HepG2 (cell line): ENCODE results near the gene TSPAN18.

Source experiments
- ATF7 ChIP-seq, 2 experiments: fragments of 450-650 bp in 1 of 2; sonication (generic) in 1 of 2; formaldehyde crosslinking in 1 of 2; IDR thresholded peaks; 2 replicates each; pipeline versions ENCODE4 v1.4.0 to v1.6.1; 2016 to 2020; ENCODE audit warnings: antibody characterized with exemption in 1 of 2, mild to moderate bottlenecking in 1 of 2, missing genetic modification reagents in 1 of 2
- CBX1 ChIP-seq: IDR thresholded peaks from one replicate; pipeline ENCODE4 v1.6.1; 2016; ENCODE audit warnings: antibody characterized with exemption, low read depth
- CREM ChIP-seq, 2 experiments: sonication (generic) in 1 of 2; formaldehyde crosslinking in 1 of 2; IDR thresholded peaks; 2 replicates each; pipeline versions ENCODE4 v1.4.0 to v1.6.1; 2016 to 2020; ENCODE audit warnings: antibody characterized with exemption in 1 of 2, mild to moderate bottlenecking in 1 of 2, missing genetic modification reagents in 1 of 2
- ELF4 ChIP-seq: sonication (generic); formaldehyde crosslinking; IDR thresholded peaks from 2 replicates; pipeline ENCODE4 v1.5.0; 2020; ENCODE audit warnings: missing genetic modification reagents, mild to moderate bottlenecking, moderate library complexity, borderline replicate concordance
- POLR2A ChIP-seq, 2 experiments: IDR thresholded peaks; 2 replicates each; pipeline ENCODE4 v1.6.1; 2011; ENCODE audit warnings: low read depth in 2 of 2, low read length in 2 of 2, mild to moderate bottlenecking in 1 of 2, moderate library complexity in 1 of 2; ENCODE audit not compliant: insufficient read depth in 1 of 2
- RORA ChIP-seq: sonication (generic); formaldehyde crosslinking; IDR thresholded peaks from 2 replicates; pipeline ENCODE4 v1.5.0; 2020; ENCODE audit warnings: mild to moderate bottlenecking, missing genetic modification reagents, moderate library complexity
- SRF ChIP-seq: IDR thresholded peaks from 2 replicates; pipeline ENCODE4 v1.6.1; 2011; ENCODE audit warnings: mild to moderate bottlenecking, low read depth, low read length, moderate library complexity
- TCF7L2 ChIP-seq: IDR thresholded peaks from 2 replicates; pipeline ENCODE4 v1.6.1; 2011; ENCODE audit warnings: mild to moderate bottlenecking, low read depth, low read length, moderate library complexity
- ZFP36L2 ChIP-seq: sonication (generic); formaldehyde crosslinking; IDR thresholded peaks from 2 replicates; pipeline ENCODE4 v1.4.0; 2020; ENCODE audit warnings: missing genetic modification reagents
- ZNF382 ChIP-seq: sonication (generic); formaldehyde crosslinking; IDR thresholded peaks from 2 replicates; pipeline ENCODE4 v1.5.0; 2020; ENCODE audit warnings: missing genetic modification reagents, mild to moderate bottlenecking, borderline replicate concordance
- TF ChIP-seq, protein P1 (sequence below): sonication (generic); formaldehyde crosslinking; IDR thresholded peaks from 2 replicates; pipeline ENCODE4 v1.4.0; 2020; ENCODE audit warnings: missing genetic modification reagents, mild to moderate bottlenecking, borderline replicate concordance
- TF ChIP-seq, protein P2 (sequence below): sonication (generic); formaldehyde crosslinking; IDR thresholded peaks from 2 replicates; pipeline ENCODE4 v1.4.0; 2020; ENCODE audit warnings: low read depth, missing genetic modification reagents
- TF ChIP-seq, protein P3 (sequence below): IDR thresholded peaks from 2 replicates; pipeline ENCODE4 v1.6.1; 2012; ENCODE audit warnings: inconsistent platforms
- TF ChIP-seq, protein P4 (sequence below): sonication (generic); formaldehyde crosslinking; IDR thresholded peaks from 2 replicates; pipeline ENCODE4 v1.4.0; 2020; ENCODE audit warnings: missing genetic modification reagents, mild to moderate bottlenecking, borderline replicate concordance

DNA sequence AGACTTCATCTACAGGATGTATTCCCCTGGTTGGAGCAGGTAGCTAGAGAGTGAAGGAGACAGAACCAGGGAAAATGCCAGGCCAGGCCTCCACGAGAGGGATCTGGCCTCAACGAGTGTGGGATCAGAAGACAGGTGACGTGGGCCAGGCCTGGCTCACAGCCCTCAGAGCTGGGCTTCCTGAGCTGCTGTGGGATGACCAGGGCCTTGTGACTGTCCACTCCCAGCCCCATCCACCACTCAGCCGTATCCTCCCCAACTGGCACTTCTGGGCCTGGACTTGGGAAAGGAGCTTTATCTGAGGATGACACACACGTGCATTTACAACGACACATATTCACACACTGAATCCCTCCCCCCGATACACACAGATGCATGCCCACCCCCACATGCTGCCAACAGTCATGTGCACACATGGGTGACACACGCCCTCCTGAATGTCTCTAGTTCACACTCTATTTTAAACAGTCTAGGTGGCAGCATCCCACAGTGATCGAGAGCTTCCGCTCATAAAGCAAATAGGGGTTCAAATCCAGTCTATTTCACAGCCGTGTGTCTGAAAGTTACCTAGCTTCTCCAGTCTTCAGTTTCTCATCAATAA is 130.8 kb downstream of the TSPAN18 start:
- TF ChIP-seq RORA (CRISPR knock-in tag) (no peak), CBX1 (no peak), CREM (IDR thresholded peaks at IDR 0.05) (no peak), CREM (CRISPR knock-in tag; IDR thresholded peaks at IDR 0.05) (no peak), ELF4 (CRISPR knock-in tag) (no peak), POLR2A (IDR thresholded peaks at IDR 0.05; ENCODE audit: insufficient read depth in 1 of 2, low read depth in 2 of 2, low read length in 2 of 2) (no peak), ZFP36L2 (CRISPR knock-in tag) (no peak), ATF7 (IDR thresholded peaks at IDR 0.05) (no peak), ATF7 (CRISPR knock-in tag; IDR thresholded peaks at IDR 0.05) (no peak), TCF7L2 (no peak), SRF (no peak), ZNF382 (CRISPR knock-in tag) (no peak)
- TF ChIP-seq, protein P1, sequence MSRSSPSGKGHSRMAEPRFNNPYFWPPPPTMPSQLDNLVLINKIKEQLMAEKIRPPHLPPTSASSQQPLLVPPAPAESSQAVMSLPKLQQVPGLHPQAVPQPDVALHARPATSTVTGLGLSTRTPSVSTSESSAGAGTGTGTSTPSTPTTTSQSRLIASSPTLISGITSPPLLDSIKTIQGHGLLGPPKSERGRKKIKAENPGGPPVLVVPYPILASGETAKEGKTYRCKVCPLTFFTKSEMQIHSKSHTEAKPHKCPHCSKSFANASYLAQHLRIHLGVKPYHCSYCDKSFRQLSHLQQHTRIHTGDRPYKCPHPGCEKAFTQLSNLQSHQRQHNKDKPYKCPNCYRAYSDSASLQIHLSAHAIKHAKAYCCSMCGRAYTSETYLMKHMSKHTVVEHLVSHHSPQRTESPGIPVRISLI (CRISPR knock-in tag): no peak
- TF ChIP-seq, protein P2, sequence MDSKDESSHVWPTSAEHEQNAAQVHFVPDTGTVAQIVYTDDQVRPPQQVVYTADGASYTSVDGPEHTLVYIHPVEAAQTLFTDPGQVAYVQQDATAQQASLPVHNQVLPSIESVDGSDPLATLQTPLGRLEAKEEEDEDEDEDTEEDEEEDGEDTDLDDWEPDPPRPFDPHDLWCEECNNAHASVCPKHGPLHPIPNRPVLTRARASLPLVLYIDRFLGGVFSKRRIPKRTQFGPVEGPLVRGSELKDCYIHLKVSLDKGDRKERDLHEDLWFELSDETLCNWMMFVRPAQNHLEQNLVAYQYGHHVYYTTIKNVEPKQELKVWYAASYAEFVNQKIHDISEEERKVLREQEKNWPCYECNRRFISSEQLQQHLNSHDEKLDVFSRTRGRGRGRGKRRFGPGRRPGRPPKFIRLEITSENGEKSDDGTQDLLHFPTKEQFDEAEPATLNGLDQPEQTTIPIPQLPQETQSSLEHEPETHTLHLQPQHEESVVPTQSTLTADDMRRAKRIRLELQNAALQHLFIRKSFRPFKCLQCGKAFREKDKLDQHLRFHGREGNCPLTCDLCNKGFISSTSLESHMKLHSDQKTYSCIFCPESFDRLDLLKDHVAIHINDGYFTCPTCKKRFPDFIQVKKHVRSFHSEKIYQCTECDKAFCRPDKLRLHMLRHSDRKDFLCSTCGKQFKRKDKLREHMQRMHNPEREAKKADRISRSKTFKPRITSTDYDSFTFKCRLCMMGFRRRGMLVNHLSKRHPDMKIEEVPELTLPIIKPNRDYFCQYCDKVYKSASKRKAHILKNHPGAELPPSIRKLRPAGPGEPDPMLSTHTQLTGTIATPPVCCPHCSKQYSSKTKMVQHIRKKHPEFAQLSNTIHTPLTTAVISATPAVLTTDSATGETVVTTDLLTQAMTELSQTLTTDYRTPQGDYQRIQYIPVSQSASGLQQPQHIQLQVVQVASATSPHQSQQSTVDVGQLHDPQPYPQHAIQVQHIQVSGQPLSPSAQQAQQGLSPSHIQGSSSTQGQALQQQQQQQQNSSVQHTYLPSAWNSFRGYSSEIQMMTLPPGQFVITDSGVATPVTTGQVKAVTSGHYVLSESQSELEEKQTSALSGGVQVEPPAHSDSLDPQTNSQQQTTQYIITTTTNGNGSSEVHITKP (CRISPR knock-in tag): no peak
- TF ChIP-seq, protein P3, sequence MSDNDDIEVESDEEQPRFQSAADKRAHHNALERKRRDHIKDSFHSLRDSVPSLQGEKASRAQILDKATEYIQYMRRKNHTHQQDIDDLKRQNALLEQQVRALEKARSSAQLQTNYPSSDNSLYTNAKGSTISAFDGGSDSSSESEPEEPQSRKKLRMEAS: no peak
- TF ChIP-seq, protein P4, sequence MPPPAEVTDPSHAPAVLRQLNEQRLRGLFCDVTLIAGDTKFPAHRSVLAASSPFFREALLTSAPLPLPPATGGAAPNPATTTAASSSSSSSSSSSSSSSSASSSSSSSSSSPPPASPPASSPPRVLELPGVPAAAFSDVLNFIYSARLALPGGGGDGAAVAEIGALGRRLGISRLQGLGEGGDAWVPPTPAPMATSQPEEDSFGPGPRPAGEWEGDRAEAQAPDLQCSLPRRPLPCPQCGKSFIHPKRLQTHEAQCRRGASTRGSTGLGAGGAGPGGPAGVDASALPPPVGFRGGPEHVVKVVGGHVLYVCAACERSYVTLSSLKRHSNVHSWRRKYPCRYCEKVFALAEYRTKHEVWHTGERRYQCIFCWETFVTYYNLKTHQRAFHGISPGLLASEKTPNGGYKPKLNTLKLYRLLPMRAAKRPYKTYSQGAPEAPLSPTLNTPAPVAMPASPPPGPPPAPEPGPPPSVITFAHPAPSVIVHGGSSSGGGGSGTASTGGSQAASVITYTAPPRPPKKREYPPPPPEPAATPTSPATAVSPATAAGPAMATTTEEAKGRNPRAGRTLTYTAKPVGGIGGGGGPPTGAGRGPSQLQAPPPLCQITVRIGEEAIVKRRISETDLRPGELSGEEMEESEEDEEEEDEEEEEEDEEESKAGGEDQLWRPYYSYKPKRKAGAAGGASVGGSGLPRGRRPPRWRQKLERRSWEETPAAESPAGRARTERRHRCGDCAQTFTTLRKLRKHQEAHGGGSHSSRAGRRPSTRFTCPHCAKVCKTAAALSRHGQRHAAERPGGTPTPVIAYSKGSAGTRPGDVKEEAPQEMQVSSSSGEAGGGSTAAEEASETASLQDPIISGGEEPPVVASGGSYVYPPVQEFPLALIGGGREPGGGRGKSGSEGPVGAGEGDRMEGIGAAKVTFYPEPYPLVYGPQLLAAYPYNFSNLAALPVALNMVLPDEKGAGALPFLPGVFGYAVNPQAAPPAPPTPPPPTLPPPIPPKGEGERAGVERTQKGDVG (CRISPR knock-in tag): no peak
